ENCODE measurements around the gene CYSLTR2.

Gene CYSLTR2

DNA sequence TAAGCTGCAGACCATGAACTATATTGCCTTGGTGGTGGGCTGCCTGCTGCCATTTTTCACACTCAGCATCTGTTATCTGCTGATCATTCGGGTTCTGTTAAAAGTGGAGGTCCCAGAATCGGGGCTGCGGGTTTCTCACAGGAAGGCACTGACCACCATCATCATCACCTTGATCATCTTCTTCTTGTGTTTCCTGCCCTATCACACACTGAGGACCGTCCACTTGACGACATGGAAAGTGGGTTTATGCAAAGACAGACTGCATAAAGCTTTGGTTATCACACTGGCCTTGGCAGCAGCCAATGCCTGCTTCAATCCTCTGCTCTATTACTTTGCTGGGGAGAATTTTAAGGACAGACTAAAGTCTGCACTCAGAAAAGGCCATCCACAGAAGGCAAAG is 53.7 kb downstream of the CYSLTR2 start:
- DNase-seq, result no peak

DNA sequence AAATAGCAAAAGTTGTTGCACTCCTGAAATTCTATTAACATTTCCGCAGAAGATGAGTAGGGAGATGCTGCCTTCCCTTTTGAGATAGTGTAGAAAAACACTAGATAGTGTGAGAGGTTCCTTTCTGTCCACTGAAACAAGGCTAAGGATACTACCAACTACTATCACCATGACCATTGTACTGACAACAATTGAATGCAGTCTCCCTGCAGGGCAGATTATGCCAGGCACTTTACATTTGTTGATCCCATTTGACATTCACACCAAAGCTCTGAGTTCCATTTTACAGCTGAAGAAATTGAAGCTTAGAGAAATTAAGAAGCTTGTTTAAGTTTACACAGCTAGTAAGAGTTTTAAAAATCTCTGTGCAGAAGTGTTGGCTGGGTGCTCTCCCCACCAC is 55.0 kb downstream of the CYSLTR2 start:
- no peak for DNase-seq

DNA sequence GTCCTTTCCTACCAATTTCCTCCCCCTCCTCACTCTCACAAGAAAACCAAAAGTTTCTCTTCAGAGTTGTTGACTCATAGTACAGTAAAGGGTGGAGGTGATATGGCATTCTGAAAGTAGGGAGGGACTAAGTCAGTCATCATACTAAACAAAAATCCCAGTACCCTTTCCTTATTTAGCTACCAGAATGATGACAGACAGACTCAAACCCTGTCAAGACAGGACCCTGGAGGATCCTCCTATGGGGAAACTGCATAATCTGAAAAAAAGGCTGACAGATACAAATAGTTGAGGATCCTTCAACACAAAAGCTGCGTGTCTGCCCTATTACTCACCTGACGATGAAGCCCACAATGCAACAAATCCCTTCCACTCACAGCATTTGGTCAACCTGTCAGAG is 55.5 kb downstream of the CYSLTR2 start:
- DNase-seq, result no peak

GRCh38 chr13:48710160-48710559 is 56.4 kb downstream of the CYSLTR2 start:
- no peak for DNase-seq

DNA sequence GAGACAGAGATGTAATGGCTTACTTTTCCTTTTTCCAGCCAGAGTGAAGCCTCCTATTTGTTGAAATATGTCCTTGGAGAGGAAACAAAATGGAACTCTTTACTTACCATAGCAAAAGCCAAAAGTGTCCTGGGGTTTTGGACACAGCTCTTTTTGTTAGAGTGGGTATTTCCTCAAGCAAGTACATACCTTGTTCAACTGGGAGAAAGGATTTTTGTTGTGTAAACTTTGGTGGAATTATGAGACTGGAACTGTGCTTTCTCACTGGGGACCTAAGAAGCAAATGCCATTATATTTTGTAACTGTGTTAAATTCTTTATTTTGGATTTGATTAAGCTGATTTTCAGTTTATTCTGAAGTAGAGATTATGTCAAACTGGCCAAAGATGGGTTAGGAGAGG is 58.4 kb downstream of the CYSLTR2 start:
- no peak for DNase-seq

- DNase-seq, result no peak
Observed at GRCh38 chr13:48715977-48716376, 62.2 kb downstream of the CYSLTR2 start.

DNA sequence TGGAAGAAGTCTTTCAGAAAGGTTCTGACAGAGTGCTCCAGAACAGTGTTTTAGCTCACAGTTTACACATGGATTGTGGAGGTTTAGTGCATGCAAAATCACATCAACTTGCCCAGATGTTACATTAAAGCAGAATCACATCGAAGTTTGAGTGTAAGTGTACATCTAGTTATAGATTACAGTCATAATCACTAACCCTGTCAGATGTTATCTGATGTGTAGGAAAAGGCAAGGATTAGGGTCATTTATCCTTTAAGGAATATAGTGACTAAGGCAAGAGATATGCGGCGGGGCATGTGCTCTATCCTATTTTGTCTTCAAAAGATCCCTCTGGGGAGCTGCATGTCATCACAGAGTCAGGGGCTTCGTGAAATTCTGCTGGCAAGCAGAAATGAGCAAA is 66.9 kb downstream of the CYSLTR2 start:
- no peak for DNase-seq

GRCh38 chr13:48723168-48723567 is 69.4 kb downstream of the CYSLTR2 start:
- no peak for DNase-seq

- no peak for DNase-seq
Observed at GRCh38 chr13:48725271-48725670, 71.5 kb downstream of the CYSLTR2 start.

DNA sequence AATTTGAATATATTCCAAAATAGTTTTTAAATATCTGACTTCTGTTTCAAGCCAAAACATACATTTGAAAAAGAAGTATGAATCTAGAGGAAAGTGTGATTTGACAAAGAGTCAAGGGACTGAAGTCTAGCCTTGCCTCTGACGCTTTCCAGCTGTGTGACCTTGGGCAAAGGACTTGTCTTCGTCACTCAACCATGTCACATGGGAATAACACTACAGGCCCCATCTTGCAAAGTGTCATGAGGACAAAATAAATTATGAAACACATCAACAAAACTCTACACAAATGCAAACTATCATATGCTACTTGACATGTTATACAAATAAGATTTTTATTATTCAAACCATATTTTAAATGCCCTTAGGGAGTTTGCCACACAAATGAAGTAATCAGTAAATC is 73.0 kb downstream of the CYSLTR2 start:
- no peak for DNase-seq

DNA sequence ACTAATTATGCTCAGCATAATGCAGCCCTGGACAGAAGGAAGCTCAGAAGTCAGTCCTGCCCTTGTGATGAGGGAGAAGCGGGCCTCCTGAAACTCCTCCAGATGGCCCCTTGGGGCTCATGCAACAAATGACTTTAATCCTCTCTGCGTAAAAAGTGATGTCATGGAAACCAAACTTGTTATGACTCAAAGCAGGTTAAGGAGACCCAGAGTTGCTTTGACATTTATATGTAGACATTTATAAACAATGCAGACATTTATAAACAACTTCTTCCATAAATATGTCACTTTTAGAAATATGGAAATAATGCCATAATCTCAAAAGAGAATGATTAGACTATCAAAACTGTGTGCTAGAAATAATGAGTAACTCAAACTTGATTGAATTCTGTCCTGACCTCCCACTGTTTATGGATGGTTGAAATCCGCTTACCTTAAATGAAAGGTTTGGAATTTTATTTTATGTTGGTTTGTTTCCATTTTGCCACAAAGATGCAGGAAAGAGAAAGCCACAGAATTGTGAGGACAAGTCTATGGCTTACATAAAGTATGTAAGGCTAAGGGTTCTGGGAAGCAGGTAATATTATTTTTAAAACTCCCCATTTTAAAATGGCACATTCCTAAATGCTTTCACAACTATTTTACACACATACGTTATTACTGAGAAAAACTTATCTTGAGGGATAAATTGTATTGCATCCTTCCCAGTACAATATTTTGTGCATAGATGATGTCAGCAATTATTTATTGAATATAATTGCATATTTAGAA is 73.7 kb downstream of the CYSLTR2 start:
- no peak for DNase-seq

GRCh38 chr13:48728226-48728625 is 74.5 kb downstream of the CYSLTR2 start:
- no peak for DNase-seq

- no peak for DNase-seq
Observed at GRCh38 chr13:48728876-48729275, 75.1 kb downstream of the CYSLTR2 start.

DNA sequence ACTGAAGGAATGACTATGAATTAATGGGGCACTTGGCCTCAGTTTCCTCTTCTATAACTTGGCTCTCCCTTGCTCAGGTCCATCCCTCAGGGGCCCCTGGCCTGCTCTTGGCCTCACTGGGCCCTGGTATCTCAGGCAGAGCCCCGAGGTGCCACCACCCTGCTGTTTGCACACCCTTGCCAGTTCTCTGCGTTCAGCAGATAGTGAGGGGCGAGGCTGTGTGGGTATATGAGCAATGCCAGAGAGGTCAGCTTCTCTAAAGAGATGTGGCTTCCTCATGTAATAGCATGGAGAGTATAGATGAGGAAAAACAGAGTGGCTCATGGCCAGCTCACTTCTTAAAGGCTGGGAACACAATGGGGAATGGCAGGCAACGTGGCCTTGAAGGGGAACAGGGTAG is 76.1 kb downstream of the CYSLTR2 start:
- DNase-seq, result no peak

- DNase-seq, result no peak
Observed at GRCh38 chr13:48731001-48731658, 77.4 kb downstream of the CYSLTR2 start.

- DNase-seq, result peak; percentile 63
Observed at GRCh38 chr13:48731957-48732569, 78.3 kb downstream of the CYSLTR2 start.

DNA sequence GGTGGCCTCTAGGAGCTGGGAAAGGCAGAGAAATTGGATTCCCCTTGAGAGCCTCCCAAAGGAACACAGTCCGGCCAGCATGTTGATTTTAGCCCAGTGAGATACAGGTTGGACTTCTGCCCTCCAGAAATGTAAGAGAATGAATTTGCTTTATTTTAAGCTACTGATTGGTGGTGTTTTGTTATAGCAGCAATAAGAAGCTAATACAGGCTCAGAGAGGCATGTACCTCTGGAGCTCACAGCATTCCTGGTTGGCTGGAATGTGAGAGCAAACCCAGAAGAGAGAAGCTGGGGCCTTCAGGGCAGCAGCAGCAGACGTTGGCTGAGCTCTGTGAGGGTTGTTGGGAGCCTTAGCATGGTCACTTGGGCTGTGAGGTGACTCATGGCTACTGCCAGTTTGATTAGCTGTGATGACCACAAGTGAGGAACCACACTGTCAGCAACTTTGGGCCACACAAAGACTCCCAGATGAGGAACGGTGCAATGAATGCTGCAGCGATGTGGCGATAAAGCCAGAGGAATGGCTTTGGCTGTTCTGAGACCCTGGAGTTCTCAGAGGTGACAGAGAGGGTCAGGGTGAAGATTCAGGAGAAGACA is 80.1 kb downstream of the CYSLTR2 start:
- DNase-seq, result no peak

DNA sequence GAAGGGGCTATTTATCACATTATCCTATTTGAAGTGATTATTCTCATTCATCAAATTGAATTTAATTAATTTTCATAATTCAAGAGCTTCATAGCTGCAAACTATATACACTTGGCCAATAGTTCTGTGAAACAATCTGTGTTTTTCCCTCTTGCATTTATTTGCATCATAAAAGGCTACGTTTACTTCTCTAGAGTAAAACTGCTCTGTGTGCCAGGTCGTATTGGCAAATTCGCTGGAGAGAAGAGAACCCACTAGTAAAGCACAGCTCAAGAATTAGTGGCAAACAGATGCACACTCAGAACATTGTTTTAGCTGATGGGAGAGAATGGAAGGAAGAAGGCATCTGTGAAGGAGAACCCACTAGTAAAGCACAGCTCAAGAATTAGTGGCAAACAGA is 81.8 kb downstream of the CYSLTR2 start:
- DNase-seq, result no peak

- DNase-seq, result no peak
Observed at GRCh38 chr13:48737689-48738088, 84.0 kb downstream of the CYSLTR2 start.

GRCh38 chr13:48738311-48738710 is 84.6 kb downstream of the CYSLTR2 start:
- DNase-seq, result no peak

GRCh38 chr13:48739386-48739964 is 85.7 kb downstream of the CYSLTR2 start:
- DNase-seq, result no peak

GRCh38 chr13:48741377-48741776 is 87.6 kb downstream of the CYSLTR2 start:
- no peak for DNase-seq

GRCh38 chr13:48746821-48747220 is 93.1 kb downstream of the CYSLTR2 start:
- no peak for DNase-seq

DNA sequence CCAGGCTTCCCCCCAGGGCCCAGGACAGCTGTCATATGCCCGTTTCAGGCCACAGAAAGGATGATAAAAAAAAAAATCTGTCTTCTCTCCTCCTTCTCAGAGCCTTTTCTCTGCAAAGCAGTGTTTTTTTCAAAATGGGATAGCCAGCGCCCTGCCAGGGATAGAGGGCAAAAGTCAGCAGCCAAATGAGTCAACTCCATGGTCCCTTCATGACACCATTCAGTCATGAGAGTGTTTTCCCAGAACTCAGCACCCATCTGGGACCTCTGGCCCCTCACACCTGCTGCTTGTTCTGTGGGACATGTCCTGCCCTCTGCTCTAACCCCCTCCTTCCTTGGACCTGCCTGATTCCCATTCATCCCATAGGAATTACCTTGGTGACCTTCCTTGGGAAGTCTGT is 95.0 kb downstream of the CYSLTR2 start:
- DNase-seq, result no peak
